HG03432 (cell line): ENCODE results near the gene IGFALS.
"Not testable (repeated sequence)": the region's sequence is repeated elsewhere in the genome, so short reads cannot be mapped to it uniquely, and the experiment has no call there.

Experiments used
- ATAC-seq: cut with Tn5 transposase; IDR thresholded peaks from one replicate; pipeline ENCODE4 v1.9.1; 2021; ENCODE audit warnings: mild to moderate bottlenecking, moderate library complexity; ENCODE audit not compliant: unreplicated experiment

Gene IGFALS

GRCh38 chr16:1818204-1818872, 24.8 kb upstream of the IGFALS start:
- no peak for ATAC-seq

DNA sequence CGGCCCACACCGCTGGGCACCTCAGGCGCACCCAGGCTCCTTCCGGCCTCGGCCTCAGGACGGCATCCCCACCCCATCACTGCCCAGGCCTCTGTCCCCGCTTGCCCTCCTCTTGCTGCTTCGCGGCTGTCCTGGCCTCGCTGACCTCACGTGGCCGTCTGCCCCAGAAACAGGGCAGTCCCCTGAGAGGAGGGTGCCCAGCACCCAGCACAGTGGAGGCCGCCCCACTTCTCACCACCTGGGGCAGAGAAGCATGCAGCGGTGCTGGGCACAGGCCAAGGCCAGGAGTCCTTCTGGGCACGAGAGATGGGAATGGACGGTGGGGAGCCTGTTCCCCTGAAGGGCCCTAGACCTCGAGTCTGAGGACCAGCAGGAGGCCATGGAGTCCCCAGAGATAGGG, 24.2 kb upstream of the IGFALS start:
- no peak for ATAC-seq

GRCh38 chr16:1817276-1817589, 23.7 kb upstream of the IGFALS start:
- no peak for ATAC-seq

- ATAC-seq: no peak
Measured at GRCh38 chr16:1816396-1817275, 23.1 kb upstream of the IGFALS start.

DNA sequence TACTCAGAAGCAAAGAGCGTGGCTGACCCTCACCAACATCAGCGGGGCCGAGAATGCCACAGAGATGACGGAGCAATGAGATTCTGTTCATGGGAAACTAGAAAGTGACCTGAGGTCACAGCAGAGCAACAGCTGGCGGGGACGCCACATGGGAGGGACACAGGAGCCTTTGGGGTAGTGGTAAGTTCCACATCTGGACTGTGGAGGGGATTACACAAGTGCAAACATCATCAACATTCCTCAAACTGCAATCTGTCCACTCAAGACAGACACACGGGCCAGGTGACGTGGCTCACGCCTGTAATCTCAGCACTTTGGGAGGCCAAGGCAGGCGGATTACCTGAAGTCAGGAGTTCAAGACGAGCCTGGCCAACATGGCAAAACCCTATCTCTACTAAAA, 22.0 kb upstream of the IGFALS start:
- no peak for ATAC-seq

DNA sequence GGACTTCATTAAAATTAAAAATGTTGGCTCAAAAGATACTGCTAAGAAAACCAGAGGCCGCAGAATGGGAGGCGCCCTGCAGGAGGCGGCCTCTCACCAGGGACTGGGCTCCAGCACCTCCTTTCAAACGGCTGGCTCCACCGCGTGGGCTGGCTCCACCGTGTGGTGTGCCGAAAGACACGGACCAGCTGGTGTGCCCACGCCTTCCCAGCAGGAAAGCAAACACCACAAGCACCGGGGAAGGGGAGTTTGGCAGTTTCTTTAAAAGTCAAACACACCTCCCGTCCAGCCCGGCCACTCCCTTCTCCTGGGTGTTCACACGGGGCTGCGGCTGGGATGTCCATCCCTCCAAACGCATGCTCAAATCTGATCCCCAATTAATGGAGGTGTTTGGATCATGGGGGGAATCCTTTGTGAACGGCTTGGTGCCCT, 19.2 kb upstream of the IGFALS start:
- ATAC-seq: no peak

- no peak for ATAC-seq
Measured at GRCh38 chr16:1810536-1810935, 17.0 kb upstream of the IGFALS start.

DNA sequence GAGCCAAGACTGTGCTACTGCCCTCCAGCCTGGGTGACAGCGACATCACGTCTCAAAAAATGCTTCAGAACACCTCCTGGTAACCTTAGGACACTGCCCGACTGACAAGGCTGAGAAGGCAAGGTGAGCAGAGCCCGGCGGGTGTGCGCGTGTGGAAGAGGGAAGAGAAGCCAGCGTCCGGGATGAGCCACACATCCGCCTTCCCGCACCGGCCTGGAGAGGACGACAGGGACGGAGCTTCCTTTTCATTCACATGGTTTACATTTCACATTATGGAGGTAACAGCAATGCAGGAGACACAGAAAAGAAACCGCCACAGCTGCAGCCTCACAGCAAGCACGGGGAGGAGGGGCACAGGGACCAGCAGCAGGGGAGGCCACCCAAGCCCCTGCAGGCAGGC, 16.6 kb upstream of the IGFALS start:
- no peak for ATAC-seq

- ATAC-seq: no peak
Measured at GRCh38 chr16:1809281-1809801, 15.8 kb upstream of the IGFALS start.

- no peak for ATAC-seq
Measured at GRCh38 chr16:1808691-1809090, 15.2 kb upstream of the IGFALS start.

GRCh38 chr16:1807626-1808025, 14.1 kb upstream of the IGFALS start:
- no peak for ATAC-seq

- ATAC-seq: no peak
Measured at GRCh38 chr16:1800701-1801100, 7.2 kb upstream of the IGFALS start.

DNA sequence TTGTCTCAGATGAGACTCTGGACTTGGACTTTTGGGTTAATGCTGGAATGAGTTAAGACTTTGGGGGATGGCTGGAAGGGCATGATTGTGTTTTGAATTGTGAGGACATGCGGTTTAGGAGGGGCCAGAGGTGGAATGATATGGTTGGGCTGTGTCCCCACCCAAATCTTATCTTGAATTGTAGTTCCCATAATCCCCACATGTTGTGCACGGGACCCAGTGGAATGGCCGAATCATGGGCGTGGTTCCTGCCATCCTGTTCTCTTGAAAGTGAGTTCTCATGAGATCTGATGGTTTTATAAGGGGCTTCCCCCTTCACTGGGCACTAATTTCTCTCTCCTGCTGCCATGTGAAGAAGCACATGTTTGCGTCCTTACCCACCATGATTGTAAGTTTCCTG, 5.8 kb upstream of the IGFALS start:
- not testable (repeated sequence) for ATAC-seq

GRCh38 chr16:1794908-1795666, 1.6 kb upstream of the IGFALS start:
- no peak for ATAC-seq

DNA sequence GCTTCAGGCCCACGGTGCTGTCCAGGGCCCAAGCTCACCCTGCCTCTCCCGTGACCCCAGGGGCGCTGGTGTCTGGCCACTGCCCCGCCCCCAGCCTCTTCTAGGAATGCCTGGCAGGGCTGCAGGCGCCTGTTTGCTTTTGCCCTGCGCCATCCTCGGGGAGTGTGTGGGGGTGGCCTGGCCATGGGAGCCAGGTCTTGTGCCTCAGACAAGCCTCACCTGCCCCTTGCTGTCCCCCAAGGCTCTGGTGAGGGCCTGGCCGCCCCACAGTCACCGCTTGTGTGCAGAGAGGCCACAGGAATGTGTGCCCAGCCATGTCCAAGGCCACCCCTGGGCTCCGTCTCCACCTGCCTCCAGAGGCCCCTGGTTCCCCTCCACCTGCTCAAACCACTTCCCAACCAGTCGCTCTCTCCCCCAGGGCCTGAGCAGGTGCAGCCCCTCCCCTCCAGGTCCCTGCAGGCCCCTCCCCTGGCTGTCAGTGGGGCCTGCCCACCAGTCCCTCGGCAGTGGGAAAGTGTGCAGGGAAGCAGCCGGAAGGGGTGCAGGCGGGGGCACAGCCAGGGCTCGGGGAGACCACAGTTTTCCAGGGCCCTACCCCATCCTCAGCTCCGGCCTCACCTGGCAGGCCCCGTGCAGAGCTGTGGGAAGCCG, 841 bp upstream of the IGFALS start:
- ATAC-seq: no peak

GRCh38 chr16:1792836-1793577, 498 bp downstream of the IGFALS start:
- no peak for ATAC-seq

GRCh38 chr16:1791943-1792812, 1.3 kb downstream of the IGFALS start:
- no peak for ATAC-seq

- no peak for ATAC-seq
Measured at GRCh38 chr16:1791256-1791942, 2.1 kb downstream of the IGFALS start.
